ENCODE data around the gene LTBP2.

LTBP2 gene

DNA sequence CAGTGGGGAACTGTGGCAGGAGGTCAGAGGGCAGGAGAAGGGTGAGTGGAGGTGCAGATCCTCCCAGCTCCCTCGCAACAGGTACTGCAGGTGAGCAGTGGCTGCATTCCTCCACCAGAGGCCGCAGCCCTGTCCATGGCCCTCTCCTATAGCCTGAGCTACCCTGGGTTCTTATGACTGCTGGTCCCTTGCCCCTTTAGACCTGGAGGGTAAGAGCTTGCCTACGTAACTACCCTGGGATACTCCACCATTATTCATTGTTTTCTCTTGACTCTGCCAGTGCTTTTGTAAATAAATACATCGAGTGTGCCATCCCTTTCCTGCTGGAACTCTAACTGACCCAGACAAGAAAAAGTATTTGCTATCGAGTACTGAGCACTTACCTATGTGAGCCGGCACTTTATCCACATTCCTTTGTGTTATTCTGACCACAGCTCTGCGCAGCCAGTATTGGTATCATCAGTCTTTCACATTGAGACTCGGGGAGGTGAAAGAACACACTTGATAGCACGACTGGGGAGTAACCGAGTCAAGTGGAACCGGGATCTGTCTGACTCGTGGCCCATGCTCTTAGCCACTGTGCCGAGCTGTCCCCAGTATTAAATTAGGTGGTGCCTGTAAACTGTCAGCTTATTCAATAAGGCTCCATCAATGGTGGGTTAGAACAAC lies 38.5 kb downstream of the LTBP2 start:
- DNase-seq (ENCODE audit: low read depth in 3 of 3): no peak

DNA sequence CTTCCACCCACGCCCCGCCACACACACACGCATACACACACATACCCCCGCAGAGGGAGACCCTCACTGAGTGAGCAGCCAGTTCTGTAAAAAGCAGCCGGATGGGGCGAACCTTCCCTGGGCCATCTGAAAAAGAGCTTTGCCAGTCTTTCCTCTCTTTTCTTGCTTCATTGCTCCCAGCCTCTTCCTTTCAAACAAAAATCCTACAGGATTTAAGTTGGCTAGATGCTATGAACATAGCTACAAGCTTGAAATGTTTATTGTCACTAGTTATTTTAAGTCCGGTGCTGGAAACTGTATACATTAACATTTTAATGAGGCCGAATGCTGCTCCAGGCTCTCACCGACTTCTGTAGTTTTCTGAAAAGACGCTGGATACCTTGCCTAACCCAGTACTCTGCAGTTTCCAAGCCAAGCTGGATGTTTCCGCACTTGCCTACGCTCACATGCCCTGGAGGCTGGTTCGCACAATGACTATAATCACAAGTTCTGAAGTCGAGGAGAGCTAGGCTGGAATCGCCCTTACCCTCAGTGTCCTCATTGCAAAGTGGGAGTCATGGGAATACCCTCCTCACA lies 39.2 kb downstream of the LTBP2 start:
- no peak for DNase-seq (ENCODE audit: low read depth in 3 of 3)

DNA sequence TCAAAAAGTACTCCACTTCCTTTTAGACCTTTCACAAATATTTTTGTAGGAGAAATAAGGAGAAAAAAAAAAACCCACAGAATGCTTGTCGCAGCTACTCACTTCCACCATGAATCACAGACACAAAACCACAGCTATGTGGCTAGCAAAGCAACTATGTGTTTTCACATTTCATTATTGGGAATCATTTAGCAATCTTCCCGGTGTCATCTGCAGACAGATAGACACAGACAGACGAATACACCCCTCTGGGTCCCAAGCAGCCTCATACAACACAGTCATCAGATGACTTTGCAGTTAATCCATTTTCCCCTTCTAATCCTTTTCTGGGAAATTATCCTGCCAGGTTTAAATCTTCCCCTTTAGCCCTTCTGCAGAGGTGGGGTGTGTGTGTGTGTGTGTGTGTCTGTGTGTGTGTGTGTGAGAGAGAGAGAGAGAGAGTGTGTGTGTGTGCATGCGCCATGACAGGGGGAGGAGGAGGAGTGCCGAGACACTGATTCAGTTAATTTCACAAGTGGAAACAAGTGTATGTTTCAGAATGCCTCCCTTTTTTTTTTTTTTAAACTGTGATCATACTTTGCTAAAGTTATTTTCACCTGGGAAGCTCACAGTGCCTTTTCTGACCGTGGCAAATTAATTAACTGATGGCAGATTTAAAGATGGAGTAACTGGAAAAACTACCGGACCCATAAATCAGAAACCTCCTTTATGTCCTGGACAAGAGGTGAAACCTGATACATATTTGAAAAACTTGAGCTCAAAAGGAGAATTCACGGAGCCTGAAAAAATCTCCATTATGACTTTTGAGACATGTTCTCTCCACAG lies 39.9 kb downstream of the LTBP2 start:
- peak in 1 of 3 experiments; percentile 12 for DNase-seq (ENCODE audit: low read depth in 3 of 3)

DNA sequence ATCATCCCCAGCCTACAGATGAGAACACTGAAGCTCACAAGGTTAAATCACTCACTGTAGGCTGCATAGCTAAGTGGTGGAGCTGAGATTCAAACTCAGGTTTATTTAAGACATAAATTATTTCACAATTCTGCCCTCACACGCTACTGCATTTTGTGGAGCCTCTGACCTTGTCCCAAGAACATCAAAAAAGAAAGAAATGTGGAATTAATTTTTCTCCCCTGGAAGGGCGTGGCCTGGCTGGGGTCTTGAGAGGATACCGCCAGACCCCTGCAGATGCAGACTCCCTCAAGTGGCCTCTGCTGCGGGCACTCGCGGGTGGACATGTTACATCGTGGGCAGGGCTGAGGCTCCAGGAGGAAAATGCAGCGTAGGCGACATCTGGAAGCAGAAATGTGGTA lies 40.6 kb downstream of the LTBP2 start:
- no peak for DNase-seq (ENCODE audit: low read depth in 3 of 3)

DNA sequence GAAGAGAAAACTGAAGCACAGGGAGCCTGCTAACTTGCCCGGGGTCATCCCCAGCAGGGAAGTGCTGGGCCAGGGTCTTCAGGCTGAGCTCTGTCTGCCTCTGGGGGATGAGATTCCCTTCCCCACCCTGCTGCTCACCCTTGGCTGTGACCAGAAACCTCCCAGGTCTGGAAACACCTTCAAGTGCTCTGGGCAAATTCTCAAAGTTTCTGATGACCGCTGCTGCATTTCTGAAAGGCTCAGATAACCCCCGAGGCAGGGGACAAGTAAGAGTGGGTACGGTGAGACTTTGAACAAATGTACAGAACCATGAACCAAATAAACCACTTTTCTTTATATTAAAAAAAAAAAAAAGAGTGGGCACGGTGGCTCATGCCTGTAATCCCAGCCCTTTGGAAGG lies 41.3 kb downstream of the LTBP2 start:
- DNase-seq (ENCODE audit: low read depth in 3 of 3): no peak

DNA sequence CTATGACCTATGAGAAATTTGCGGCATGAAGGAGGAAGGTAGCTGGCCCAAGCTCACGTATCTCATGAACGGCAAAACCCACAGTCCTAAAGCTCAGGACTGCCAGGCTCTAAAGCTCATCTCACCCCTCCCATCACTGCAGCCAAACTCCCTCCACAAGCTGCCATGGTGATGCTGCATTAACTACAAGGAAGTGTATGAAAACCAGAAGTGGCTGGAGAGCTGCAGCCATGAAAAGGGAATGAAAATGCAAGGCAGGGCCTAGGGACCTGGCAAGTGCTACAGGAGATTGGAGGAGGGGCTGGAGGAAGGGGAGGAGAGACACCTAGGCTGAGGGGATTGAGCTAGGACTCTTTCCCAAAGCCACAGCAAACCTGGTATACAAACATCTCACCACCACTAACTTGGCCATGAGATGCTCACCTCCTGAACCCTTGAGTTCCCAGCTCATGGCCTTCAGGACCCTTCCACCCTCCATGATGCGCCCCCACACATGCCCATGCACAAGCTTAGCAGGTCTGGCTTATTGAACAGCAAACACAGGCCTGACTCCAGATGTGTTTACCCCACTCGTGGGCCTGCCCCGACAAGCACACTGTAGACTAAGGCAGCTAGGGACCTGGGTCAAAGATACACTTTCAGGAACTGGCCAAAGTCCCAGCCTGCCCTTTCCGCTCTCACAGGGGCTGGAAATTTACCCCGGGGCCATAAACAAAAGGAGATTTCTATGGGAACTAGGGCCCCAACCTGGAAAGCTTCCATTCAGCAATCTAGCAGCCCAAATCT lies 42.0 kb downstream of the LTBP2 start:
- DNase-seq (ENCODE audit: low read depth in 3 of 3): no peak

DNA sequence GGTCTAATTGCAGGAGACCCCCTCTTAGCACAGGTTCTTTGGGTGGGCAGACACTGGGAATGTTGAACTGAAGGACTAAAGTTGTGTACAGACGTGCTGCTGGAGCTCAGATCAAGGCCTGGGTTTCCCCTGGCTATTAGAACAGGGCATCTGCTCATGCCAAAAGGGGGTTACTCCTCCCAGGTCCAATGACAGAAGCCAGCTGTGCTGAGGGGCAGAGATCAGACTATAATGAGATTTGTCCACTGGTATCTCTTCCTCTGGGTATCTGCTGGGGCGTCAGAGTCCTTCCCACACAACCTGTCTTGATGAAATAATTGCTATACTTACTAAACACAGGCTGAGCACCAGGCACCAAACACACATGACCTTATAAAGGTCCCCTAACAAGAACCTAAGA lies 42.6 kb downstream of the LTBP2 start:
- no peak for DNase-seq (ENCODE audit: low read depth in 3 of 3)

DNA sequence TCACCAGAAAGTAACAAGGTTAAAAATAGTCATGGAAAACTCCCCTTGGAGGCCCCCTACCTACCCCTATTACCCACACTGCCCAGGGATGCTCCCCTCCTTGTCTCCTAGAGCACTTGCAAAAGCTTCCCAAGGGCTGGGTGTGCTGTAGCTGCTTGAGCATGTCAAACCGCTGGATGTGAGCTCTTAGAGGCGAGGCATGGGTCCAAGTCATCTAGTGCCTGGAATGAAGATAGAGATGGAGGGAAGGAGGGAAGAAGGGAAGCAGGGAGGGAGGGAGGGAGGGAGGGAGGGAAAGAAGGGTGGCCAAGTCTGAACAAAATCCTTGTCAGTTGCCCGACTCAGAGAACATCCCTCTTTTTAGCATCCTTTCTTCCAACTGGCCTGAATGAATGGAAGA lies 43.1 kb downstream of the LTBP2 start:
- no peak for DNase-seq (ENCODE audit: low read depth in 3 of 3)

DNA sequence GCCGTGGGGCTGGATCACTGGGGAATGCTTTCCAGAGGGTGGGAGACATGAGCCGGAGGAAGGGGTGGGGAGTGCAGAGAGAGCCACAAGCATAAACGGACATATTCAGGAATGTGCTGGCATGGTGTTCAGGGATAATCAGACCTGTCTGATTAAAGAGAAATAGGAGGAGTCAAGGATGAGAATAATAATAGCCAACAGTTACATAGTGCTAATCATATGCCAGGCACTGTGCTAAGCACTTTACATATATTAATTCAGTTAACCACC lies 43.7 kb downstream of the LTBP2 start:
- no peak for DNase-seq (ENCODE audit: low read depth in 3 of 3)

DNA sequence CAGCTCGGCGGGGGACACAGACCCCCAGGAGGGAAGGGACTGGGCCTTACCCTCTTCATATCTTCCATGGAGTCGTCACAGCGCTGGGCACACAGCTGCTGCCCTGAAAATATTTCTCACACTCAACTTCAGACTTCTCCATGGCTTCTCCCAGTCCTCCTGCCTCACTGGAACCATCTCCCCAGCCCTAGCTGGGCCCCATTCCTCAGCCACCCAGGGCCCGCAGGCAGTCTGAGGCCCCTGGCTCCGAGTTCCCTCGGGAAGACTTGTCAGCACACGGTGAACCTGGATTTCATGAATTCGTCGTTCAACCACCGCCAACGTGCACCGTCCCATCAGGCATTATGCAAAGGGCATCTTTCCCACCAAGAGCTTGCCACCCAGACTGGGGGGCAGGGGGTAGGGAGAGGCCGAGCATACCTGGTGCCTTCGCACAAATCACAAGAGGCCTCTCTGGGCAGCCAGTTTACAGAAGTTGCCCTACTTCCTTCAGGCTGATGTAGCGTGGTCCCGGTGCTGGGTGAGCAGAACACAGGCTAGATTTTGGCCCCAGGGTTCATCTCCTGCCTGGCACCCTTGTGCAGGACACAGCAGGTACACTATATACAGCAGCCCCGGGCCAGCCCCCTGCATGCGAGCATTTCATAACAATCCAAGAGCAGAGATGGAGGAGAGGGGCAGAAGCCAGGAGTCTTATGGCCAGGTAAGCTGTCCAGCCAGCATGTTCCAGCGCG lies 44.2 kb downstream of the LTBP2 start:
- no peak for DNase-seq (ENCODE audit: low read depth in 3 of 3)

DNA sequence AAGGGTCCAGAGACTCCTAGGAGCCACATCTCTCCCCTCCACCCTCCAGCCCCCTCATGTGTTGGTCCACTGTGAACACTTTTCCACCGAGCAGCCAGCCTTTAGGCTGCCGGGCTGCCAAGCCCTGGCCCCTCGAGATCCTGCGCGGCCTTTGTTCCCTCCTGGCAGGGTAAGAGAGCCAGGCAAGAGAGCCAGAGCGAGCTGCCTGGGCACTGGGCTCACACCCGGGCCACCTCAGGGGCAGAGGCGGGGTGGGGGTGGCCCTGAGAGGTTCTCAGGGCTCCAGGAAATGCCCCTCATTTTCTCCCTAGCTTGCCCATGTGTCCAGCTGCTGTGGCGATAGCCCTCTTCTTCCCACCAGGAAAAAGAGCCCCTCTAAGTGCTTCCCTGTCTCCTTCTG lies 44.8 kb downstream of the LTBP2 start:
- DNase-seq (ENCODE audit: low read depth in 3 of 3): no peak

DNA sequence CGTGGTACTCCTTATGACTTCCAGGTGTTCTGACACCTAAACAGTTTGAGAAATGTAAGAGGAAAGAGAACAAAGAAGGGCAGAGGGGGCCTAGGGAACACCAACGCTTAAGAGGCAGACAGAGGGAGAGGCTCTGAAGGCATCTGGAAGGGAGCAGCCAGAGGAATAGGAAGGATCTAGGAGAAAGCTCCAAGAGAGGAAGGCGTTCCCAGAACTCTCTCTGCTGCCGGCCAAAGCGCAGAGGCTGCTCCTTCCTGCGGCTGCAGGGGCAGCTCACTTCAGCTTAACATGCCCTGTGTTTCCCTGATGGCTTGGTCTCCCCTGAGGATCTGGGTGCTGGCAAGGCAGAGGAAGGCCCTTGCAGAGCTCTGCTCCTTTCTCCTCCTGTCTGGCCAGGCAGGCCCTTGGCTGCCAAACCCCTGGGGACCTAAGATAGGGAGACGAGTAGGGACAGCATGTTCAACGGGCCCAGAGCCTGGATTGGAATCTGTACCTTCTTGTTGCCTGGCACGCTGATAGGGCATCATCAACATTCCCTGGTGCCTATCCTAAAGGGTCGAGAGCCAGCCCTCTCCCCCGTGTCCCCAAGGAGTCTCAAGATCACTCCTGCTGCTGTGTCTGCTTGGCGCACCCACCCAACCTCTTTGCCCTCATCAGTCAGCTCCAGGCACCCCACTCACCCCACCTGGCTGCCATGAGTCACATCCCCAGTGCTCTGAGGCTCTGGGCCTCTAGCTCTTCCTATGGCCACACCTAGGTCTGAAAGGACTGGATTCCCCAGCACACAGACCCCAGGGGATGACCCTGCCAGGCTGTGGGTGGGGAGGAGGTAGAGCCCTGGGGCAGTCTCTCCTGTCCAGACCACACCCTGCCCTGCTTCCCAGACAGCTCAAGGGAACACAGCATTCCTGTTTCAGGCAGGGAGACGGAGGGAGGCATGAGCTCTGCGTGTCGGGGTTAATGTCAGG lies 45.6 kb downstream of the LTBP2 start:
- DNase-seq (ENCODE audit: low read depth in 3 of 3): no peak

DNA sequence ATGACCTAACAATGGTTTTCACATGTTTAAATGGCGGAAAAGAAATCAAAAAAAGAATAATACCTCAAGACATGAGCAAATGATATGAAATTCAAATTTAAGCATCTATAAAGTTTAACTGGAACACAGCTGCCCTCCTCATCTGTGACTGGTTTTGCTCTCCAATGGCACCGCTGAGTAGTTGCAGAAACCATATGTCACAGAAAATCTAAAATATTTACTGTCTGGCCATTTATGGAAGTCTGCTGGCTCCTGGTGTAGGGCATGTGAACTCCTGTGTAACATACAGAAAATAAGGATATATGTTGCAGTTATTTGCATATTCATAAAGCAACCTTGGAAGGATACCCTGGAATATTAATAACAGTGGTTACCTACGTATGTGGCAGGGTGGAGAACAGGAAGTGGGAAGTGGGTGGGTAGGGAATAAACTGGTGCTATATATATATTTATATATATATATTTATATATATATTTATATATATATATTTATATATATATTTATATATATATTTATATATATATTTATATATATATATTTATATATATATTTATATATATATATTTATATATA lies 48.4 kb downstream of the LTBP2 start:
- no peak for DNase-seq (ENCODE audit: low read depth in 3 of 3)

DNA sequence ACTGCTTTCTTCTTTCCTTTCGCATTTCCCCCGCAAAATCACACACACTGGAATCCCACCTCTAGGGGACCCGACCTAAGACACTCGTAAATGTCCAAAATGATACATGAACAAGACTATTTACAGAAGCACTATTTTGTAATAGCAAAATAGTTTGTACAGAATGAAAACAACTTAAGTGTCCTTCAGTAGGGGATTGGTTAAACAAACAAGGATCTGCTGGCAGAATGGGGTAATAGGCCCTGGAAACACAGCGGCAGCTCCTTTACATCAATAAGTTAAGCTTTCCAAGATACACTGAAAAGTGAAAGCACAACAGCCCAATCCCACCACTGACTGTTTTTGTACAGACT lies 48.8 kb downstream of the LTBP2 start:
- DNase-seq (ENCODE audit: low read depth in 3 of 3): no peak

DNA sequence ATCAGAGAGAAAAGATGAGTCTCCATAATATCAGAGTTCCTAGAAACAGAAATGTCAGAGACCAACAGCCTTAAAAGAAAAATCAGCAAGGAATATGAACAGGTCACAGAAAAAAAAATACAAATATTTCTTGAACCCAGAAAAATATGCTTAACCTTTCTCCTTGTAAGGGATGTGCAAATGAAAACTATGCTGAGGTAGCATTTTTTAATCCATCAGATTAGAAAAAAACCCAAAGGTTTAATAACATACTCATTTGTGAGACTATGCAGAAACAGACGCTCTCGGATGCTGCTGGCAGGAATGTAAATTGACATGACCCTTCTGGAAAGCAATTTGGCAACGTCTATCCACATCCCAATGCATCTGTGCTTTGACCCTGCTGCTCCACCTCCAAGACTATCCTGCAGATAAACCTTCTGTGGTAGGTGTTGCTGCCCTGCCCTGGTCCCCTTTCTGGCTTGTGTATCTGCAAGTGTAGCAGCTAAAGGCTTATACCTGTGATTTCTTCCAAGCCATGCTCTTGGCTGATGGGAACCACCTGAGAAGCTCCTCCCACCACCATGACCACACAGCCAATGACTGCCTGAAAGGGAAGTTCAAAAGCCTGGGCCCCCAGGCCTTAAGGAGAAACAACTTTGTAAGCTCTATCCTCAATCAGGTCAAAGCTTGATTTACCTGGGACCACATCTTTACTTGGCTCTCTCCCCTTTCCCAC lies 49.4 kb downstream of the LTBP2 start:
- DNase-seq (ENCODE audit: low read depth in 3 of 3): no peak

DNA sequence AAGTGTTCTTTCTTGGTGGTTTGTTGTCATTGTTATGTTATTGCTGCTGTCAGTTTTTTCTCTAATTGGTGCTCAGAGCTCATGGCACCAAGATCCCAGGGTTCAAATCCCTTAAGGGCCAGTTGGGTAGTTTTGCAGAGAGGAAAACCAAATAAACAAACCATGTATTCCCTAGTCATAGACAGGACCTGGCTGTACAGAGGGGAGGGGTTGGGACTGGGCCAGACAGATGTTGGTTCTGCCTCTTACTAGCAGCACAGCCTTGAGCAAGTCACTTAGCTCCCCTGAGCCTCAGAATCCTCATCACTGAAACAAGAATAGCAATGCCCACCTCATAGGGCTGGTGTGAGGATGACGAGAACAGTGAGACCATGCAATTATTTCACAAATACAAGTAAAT lies 53.4 kb downstream of the LTBP2 start:
- no peak for DNase-seq (ENCODE audit: low read depth in 3 of 3)

DNA sequence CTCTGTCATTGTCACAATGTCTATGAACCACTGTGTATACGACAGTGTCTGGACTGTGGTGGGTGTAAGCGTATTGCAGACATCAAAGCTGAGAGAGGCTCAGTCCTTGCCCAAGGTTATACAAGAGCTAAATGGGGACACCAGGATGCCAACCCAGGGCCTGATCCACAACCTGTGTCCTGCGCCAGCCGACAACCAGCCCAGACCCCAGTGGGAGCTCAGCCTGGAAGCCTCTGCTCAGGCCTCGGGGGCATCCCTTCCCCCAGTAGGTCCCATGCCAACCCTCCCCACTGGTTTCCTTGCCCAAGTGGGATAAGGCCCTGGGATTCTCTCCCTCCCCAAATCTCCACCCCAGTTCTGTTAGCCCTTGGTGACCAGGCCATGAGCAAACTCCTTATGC lies 54.3 kb downstream of the LTBP2 start:
- no peak for DNase-seq (ENCODE audit: low read depth in 3 of 3)

DNA sequence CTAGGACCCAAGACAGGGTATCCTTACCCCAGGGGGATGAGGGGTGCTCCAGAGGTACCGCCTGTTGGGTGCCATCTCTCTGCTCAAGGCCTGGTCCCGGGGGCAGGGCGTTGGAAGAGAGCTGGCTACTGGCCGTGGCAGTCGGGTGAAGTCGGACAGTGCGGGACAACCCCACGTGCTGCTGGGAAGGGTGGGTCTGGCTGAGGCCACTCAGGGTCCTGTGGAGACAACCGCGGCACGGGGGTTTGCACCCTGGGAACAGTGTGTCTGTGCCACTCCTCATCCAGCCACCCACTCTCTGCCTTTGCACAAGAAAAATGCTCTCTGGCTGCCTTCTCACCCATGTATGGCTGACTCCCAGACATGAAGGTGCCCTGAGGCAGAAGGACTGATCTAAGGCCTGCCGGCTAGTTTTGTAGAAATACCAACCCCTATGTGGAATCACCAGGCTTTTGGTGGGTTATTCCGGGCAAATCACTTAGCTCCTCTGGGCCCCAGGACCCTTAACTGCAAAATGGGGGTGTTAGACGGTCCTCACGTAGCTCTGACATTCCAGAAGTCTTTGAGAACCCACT lies 56.5 kb downstream of the LTBP2 start:
- DNase-seq (ENCODE audit: low read depth in 3 of 3): no peak

DNA sequence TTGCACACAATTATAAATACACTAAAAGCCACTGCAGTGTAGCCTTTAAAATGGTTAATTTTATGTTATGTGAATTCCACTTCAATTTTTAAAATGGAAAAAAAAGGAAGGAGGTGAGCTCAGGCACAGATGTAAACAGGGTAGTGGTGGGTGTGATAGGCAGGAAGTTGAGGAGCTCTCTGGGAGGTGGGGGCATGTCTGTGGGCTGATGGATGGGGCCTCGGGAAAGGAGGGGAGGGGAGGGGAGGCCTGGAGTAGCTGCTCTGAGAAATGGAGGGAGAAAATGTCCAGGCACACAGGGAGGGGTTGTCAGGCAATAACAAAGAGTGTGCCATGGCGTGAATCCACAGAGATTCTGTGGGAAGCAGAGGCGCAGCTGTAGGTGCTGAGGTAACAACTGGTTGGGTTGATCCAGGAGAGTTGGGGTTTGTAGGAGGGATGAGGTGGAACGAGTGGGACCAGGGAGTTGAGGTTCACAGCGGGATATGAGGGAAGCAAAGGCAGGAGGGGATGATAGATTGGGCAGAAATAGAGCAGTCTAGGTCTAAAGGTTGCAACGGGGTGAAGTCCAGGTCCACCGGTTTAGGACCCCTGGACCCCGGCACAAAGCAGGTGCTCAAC lies 57.2 kb downstream of the LTBP2 start:
- DNase-seq (ENCODE audit: low read depth in 3 of 3): no peak
